Measurements from ENCODE around the gene ITGA3.
"Not testable (repeated sequence)": the region's sequence is repeated elsewhere in the genome, so short reads cannot be mapped to it uniquely, and the experiment has no call there.

The ITGA3 gene

DNA sequence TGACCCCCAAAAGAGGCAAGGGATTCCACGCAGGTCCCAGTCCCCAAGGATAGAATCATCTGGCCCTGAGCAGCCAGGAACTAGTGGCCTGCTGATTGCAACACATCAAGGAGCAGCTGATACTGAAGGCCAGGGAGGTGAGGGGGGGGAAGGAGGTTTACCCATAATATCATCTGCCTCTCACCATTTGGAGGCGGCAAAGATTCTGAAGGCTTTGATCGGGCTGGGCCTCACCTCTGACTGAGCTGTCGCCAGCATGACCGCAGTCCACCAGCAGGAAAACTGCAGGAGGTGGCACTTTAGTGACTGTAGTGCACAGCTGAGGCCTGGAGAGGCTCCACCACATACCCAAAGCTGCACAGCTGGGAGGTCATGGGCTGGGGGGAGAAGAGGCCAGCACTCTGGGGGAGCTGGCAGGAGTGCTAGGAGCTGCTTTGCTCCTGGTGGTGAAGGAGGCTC, 20.5 kb upstream of the ITGA3 start:
- DNase-seq, result no peak

DNA sequence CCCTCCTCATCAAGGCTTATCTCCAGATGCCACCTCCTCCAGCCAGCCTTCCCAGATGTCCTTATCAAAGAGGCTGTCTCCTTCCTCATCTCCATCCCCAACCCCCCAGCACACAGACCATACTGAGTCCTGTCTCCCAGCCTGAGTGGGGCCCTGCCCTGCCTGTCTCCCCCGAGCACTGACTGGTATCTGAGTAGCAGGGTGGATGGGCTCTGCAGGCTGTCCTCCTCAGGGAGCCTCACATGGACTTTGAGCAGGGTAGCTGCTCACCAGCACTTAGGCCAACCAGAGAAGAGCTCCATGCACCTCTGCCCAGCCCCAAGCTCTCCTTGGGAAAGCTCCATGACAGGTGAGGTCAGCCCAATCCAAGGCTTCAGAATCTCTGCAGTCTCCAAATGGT, 20.0 kb upstream of the ITGA3 start:
- DNase-seq, result no peak

DNA sequence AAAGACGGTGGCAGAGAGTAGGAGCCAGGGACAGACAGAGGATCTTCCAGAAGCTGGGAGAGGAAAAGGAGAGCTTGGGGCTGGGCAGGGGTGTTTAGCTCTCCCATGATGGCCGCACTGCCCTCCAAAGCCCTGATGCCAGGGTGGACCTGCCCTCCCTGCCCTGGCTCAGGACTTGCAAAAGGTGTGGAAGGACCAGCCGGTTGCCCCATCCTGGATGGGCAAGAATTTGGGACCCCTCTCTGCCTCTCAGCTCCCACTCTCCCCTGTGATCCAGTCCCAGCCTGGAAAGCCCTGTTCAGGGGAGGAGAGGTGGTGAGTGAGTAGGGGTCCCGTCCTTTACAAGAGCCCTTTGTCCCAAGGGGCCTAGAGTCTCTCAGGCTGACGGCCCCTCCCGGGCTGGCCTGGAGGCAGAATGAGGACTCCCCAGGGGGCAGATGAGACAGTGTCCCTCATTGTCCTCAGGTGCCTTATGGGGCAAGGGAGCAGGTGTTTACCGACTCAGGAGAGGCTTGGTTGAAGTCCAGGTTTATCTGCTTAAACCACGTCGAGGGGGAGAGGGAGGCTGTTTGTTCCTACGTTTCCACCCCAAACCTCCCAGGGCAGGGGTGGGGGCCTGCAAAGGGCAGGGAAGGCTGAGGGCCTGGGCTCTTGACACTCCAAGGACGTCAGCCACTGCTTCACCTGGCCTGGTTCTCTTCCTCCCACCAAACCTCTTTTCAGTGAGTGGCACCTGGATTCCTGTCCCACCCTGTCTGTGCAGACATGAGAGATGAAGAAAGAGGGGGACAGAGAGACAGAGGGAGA, 19.3 kb upstream of the ITGA3 start:
- no peak for DNase-seq

DNA sequence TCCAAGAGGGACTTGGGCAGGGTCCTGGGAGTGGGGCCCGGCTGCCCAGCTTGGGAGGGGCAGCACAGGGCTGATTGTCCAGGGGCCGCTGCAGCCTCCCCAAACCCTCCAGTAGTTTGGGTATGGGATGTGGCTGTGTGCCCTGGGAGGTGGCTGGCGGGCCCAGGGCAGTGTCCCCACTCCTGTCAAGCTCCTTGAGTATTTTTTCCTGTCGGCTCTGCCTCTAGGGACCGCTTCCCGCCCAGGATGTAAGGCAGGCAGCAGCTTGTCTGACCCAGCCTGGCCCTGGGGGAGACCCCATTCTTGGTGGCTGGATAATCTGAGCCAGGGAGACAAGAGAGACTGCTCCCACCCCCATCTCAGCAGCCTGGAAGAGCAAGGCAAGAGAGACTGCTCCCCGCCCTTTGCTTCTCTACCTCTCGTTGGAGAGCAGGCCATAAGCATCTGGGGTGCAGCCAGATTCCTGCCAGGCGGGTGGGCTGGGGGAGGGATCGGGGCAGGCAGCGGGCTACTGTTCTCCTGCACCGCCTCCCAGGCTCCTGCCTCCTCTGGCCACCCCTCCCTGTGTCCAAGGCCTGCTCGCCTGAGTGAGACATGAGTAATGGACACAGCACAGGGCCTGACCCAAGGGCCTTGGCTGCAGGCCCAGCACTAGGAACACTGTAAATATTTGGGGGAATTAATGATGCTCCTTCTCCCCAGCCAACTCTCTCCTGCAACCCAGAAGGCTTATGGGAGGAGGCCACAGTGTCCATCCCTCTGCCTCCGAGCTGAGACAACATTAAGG, 18.4 kb upstream of the ITGA3 start:
- no peak for DNase-seq

DNA sequence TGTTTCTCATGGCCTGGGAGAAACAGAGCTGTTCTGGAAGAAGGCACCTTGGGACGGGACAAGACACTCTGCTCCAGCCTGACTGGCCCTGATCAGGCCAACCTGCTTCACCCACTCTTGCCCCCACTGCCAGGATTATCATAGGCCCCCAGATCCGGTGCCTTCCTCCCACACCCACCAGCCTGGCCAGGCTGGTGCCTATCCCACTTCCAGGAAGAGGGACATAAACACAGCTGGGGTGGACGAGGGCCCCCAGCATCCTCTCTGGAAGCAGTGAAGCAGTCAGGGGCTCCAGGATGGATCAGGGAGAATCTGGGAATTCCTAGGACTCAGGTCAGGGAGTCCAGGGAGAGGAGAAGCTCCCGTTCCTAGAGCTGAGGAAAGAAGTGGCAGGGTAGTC, 16.9 kb upstream of the ITGA3 start:
- DNase-seq, result no peak

DNA sequence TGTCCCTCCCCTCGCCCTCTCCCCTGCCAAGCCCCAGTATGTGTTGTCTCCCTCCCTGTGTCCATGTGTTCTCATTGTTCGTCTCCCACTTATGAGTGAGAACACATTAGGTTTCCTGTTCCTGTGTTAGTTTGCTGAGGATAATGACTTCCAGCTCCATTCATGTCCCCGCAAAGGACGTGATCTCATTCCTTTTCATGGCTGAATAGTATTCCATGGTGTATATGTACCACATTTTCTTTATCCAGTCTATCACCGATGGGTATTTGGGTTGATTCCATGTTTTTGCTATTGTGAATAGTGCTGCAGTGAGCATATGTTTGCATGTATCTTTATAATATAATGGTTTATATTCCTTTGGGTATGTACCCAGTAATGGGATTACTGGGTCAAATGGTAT, 15.4 kb upstream of the ITGA3 start:
- DNase-seq, result not testable (repeated sequence)

DNA sequence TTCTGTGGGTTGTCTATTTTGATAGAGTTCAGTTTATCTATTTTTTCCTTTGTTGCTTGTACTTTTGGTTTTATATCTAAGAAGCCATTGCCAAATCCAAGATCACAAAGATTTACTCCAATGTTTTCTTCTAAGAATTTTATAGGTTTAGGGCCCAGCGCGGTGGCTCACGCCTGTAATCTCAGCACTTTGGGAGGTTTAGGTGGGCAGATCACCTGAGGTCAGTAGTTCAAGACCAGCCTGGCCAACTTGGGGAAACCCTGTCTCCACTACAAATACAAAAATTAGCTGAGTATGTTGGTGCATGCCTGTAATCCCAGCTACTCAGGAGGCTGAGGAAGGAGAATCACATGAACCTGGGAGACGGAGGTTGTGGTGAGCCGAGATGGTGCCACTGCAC, 13.7 kb upstream of the ITGA3 start:
- DNase-seq, result no peak

DNA sequence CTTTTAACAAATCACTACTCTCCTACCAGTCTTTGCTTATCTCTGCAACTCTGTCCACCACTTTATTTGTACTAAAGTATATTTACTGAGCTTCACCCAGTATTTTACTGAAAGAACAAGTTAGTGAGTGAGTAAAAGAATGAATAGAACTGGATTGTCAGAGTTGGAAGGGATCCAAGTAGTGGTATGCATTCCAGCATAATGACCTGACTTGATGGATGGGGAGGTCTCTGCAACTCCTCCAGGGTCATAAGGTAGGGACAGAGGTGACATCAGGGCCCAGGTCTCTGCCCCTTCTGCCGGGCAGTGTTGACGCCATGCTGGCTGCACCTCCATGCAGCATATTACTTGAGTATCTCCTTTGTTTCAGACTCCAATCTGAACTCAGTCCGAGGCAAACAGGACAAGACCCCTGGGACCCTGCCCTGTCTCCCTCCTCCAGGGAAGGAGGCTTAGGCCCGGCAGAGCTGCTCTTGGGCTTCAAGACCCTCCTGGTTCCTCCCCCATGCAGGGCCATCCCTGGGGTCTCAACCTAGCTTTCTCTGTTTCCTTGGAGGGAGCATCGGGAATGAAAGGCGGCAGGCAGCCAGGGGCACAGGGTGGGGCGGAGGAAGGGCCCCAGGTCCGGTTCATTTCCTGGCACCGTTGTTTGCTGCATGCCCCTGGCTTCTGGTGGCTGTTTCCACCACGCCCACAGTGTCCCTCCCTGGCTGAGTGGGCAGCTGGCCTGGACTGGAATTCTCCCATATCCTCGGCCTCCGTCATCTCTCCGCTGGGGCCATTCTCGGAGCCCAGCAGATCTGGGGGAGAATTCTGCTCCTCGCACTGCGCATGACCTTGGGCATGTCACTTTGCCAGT, 12.4 kb upstream of the ITGA3 start:
- DNase-seq, result no peak

DNA sequence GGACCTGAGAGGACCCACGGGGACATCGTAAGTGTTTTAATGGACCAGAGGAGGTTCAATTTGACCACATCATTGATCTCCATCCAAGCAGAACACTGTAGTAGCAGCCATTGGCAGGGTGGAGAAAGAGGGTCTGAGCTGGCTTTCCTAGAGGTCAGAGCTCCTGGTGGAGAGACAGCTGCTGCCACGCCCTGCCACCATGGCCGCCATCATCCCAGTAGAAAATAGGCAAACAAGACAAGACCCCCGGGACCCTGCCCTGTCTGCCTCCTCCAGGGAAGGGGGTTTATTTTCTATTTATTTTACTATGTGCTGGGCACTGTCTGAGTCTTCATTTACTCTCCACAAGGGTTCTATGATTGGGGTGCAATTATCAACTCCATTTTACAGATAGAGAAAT, 11.4 kb upstream of the ITGA3 start:
- DNase-seq, result no peak

DNA sequence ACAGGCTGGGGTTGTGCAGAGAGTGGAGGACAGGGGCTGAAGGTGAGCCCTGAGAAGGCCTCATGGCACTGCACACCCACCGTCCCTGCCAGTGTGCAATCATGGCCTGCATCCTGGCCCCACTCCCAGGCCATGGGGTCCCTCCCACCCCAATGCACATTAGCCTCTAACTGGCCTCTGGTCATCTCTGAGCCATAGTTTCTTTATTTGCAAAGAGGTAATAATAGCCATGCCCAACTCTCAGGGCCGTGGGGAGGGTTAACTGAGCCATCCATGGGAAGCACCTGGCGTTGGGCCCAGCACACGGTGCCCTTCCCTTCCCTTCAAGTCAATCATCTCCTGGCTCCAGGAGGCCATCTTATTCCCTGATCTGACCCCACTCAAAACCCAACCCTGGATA, 10.8 kb upstream of the ITGA3 start:
- DNase-seq, result no peak

DNA sequence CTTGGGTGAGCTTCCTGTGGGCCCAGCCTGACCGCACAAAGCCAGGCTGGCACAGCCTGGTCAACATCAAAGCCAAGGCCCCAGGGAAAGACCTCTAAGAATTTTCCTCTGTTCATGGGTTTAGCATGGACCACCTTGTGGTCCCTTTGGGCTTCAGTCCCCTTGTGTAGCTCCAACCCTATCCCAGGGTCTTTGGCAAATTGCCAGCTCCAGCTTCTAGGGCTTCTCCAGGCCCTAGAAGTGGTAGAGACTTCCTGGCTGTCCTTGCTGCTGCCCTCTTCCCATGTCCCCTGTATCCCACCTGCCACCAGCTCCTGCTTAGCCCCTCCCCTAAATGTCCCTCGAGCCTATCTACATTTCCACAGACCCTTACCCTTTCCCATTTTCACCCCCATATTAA, 9.7 kb upstream of the ITGA3 start:
- no peak for DNase-seq

DNA sequence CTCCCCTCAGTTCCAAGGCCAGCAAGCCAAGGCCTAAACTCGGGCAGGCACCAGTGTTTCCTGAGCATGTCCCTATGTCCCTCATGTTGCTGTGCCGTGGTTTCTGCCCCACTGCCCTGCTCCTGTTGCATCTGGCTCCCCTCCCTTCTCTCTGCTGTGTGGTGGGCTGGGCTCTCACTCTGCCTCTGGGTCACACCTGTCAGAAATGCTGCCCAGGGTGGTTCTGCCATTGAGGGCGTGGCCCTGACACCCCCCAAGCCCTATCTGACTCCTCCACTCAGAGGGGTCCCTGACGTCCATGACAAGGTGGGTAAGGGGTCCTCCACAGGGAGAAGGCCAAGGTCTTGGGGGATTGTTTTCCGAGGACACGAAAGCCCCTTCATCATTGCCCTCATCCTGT, 9.2 kb upstream of the ITGA3 start:
- DNase-seq, result no peak

DNA sequence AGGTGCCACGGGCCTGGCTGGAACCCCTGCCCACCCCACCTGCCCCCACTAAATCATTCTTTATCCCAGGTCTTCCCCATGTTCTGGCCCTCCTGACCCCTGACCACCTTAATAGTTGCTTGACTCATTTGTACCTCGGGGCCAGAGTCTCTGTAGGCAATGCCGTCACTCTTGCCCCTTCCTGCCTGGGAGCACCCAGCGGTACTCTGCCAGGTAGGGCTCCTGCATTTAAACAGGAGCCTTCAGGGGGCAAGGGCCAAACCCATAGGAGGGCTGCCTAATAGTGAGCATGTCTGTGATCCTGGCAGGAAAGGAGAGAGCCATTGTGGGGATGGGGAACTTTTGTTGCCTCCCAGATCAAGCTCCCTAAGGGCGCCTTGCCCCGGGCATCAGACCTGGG, 8.8 kb upstream of the ITGA3 start:
- no peak for DNase-seq

DNA sequence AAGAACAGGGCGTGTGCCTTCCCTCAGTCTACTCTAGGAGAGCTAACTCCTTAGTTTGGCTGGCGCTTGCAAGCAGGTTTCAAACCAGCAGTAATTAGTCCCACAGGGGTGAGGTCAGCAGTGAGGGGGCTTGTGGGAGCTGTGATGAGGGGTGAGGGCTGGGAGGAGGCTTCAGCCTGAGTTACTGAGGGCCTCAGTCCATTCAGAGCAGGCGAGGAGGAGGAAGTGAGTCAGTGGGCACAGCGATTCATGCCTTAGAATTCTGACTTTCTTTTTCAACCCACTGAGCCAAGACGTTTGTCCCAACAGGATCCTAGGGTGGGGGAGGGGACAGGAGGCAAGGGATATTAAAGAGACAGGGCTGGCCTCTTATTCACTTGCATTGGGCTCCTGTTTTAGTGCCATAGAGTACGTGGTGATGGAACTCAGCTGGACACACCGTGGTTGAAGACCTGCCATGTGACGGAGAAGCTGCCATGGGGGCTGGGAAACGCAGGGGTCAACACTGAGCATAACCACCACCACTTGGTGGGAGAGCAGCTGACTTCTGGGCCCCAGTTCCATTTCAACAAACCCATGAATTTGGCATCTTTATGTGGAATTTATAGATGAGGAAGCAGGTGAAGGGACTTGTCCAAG, 8.3 kb upstream of the ITGA3 start:
- no peak for DNase-seq

DNA sequence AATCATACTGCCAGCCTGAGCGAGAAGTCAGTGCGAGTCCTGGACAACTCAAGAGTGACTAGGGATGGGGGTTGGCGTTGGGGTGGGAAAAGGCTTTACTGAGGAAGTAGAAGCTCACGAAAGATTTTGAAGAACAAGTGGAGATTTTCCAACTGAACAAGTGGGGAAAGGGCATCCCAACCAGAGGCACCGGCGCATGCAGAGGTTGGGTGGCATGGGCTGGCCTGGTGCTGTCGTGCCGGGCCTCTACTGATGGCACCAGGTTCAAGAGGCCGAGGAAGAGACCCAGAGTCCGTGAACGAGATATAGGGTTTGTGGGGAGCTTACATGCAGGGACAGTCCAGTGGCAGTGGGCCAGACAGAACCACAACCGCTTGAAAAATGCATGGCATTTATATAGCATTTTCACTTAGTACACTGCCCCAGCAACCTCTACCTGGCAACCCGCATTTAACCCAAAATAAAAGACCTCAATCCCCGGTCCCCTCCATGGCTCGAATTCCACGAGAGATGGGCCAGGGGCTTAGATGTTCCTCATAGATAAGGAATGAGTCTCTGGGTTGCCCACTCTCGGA, 7.7 kb upstream of the ITGA3 start:
- no peak for DNase-seq

DNA sequence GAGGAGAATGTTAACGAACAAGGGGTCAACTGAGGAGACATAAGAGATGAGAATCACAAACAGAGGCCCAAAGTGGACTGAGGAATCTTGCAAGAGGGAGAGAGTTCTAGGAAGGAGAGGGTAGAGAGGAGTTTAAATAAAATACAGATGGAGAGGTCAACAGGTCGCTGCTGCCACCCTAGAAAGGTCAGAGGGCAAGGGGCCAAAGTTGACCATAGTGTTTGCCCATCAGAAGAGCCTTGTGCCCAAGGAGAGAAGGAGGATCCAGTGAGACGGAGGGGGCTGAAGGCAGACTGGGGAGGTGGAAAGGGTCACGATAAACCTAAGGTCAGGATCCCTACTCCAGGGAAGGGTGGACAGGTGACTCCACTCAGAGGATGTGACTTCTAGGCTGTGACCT, 6.9 kb upstream of the ITGA3 start:
- DNase-seq, result no peak

DNA sequence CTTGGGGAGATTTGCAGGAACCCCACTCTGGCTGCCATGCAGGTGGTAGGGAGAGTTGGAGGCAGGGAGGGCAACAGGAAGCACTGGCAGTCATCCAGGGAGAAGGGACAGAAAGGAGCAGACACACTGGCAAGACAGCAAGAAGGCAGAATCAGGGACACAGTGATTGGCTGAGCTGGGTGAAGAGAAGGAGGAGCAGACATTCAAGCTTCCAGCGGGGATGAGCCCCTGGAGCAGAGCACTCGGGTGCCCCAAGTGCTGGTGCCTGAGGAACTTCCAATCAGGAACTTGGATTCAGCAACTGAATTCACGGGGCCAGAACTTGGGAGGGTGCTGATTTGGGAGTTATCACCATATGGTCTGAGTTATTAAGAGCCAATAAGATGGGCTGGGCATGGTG, 6.3 kb upstream of the ITGA3 start:
- DNase-seq, result no peak

DNA sequence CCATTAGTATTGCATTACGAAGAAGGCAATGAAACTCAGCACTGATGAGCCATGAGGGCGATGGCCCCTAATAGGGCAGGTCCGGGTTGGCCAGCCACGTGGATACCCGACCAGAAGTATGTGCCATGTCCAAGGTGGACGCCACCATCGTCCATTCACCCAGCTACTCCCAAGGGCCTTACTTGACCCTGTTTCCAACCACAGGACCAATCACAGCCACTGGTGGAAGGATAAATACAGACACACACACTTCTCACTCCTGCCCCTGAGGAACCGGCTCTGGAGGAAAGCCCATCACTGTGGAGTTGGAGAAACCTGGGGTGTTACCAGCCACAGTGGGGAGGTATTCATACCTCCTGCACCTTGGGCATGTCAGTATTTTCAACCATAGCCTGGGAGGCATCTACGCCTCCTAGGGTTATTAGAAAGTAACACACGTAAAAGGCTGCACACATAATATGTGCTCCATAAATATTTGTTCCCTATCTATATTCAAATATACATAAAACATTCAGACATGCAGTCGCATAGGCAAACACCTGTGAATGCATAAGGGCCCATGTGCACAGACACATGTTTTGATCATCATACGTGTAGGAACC, 5.4 kb upstream of the ITGA3 start:
- no peak for DNase-seq

DNA sequence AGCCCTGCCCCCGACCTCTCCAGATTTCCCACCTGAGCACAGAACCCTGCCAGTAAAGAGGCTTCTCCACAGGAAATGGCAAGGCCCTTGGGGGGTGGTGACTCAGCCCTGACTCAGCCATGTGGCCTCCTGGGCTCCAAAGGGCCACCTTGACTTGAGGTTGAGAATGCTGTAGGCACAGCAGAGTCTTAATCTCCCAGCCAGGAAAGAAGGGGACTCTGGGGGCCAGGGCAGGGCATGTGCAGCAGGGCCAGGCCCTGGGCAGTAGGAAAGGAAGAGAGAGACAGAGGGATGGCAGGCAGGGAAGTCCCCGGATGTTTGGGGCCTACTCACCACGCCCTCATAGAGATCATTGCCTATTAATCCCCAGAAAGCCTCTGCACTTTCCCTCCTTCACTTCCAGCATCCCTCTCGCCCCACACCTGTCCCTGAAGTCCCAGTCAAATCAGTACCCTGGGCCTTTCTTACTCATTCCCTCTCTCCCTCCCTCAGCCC, 4.8 kb upstream of the ITGA3 start:
- no peak for DNase-seq

DNA sequence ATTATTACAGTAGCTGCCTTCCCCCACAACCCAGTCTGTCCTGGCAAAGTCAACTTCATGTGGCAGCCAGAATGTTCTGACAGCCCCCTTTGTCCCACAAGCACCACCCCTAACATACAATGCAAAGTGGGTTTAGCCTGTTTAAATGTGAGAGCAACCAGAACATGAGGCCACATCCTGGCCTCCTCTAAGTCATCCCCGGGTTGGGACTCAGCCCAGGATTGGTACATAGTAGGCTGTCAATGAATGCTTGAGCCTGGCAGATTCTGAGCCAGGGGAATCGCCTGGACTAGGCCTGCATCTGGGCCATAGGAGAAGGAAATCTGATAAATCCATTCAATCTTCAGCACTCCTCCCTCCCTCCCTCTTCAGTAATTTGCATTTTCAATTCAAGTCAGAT, 4.3 kb upstream of the ITGA3 start:
- no peak for DNase-seq

DNA sequence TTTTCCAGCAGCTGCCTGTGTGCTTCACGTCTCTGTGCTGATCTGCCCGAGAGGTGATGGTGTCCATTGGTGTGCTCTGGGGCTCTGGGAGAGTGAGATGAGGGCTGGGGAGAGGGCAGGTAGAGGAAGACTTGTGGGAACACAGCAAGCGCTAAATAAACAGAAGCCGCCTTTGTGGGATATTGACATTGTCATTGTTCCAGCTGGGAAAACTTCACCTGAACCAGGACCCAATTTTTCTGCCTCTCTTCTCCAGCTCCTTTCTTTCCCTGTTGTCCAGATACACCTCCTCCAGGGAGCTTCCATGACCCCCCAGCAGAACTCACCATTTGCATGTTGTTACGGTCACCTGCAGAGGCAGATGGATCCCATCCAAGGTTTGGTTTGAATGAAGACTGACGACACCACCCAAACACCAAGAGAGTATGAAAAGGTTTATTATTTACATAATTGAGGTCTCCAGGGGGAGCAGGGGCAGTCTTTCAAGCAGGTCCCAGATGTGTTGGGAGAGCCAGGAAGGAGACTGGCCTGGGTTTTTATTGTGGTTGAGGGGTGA, 3.6 kb upstream of the ITGA3 start:
- DNase-seq, result no peak

Measured in GF-D8 (cell line).